ELF-1 (cell line): ENCODE data around the gene EGF.

Experiments used
- DNase-seq: peaks from one replicate; pipeline ENCODE4 v3.0.0-alpha.2; 2016; ENCODE audit warnings: low read depth, low spot score

Gene EGF

DNA sequence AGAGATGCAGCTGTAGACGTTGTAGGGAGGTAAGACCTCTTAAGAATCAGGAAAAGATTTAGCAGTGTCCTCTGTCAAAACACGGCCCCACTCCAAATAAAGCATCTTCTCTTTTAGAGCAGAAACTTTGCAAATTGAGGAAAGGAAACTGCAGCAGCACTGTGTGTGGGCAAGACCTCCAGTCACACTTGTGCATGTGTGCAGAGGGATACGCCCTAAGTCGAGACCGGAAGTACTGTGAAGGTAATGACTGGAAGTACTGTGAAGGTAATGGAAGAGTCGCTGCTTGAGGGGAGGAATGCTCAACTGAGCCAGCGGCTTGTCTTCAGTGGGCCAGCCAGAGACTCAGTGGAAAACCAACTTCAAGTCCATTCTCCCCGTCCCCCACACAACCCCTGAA is 46.5 kb downstream of the EGF start:
- DNase-seq, result no peak

DNA sequence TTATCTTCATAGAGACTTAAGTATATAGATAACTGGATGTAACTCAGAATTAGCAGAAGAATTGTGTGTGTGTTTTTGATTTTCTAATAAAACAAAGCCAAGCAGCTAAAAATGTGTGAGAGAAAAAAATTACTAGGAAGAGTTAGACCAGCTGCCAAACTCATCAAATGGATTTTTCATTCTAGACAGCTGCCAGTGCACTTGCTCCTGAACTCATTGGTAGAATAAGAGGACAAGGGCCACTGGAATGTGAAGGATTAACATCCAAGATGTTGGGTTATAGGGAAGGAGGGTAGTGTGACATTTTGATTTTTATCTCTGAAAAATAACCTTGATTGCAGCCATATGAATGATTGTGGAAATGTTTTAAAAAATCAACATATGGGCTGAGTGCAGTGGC is 49.7 kb downstream of the EGF start:
- DNase-seq, result no peak

DNA sequence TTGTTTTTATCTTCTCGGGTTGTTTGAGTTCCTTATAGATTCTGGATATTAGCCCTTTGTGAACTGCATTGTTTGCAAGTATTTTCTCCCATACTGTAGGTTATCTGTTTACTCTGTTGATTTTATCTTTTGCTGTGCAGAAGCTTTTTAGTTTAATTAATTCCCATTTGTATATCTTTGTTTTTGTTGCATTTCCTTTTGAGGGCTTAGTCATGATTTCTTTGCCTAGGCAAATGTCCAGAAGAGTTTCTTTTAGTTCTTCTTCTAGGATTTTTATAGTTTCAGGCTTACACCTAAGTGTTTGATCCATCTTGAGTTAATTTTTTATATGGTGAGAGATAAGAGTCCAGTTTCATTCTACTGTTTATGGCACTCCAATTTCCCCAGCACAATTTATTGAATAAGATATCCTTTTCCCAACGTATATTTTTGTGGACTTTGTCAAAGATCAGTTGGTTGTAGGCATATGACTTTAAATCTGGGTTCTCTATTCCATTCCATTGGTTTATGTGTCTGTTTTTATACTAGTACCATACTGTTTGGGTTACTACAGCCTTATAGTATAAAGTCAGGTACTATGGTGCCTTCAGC is 54.3 kb downstream of the EGF start:
- DNase-seq, result no peak

DNA sequence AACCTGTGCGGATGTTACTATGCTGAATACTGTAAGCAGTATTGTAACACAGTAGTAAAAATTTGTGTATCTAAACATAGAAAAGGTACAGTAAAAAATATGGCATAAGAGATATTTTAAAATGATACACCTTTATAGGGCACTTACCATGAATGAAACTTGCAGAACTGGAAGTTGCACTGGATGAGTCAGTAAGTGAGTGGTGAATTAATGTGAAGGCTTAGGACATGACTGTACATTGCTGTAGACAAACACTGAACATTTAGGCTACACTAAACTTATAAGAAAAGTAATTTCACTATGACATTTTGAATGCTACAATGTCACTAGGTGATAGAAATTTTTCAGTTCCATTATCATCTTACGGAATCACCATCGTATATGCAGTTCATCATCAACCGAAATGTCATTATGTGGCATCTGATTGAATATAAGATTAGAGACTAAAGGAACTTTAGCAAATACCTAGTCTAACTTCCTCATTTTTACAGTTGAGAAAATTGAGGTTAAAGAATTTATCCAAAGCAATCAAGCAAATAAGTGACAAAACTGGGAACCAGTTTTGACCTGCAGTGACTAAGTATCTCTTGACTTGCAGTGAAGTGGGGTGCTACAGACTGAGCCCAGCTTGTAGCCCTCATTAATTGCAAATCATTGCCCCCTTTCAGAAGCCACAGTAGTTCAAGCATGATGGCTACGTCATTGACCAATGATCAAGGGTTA is 55.3 kb downstream of the EGF start:
- no peak for DNase-seq

DNA sequence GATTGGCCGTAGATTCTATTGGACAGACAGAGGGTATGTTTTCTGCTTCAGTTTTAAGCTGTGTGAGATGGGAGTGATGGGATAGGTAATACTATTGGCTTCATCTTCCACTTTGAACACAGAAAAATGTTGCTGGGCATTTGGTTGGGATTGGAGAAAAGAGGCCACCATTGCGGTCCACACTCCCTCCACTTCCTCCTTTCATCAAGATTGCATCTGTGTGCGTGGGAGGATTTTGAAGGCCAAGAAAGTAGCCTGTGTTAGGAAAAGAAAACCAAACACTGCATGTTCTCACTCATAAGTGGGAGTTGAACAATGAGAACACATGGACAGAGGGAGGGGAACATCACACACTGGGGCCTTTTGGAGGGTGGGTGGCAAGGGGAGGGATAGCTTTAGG is 56.4 kb downstream of the EGF start:
- no peak for DNase-seq

DNA sequence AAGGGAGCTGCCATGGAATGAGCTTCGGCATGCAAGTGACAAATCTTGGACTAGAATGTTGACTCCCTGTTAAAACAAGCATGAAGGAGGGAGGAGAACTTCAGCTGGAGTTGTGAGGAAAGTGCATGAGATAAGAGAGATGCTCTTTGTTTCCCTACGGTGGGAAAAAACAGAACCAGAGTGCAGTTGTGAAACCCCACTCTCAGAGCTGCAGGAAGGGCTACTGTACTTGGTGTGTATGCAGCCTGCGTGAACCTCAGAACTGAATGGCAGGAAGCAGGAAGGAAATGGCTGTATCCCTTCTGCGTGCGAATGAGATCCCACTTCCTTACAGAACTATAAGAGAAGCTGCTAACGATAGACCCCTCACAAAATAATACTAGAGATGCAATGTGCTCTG is 57.2 kb downstream of the EGF start:
- no peak for DNase-seq

DNA sequence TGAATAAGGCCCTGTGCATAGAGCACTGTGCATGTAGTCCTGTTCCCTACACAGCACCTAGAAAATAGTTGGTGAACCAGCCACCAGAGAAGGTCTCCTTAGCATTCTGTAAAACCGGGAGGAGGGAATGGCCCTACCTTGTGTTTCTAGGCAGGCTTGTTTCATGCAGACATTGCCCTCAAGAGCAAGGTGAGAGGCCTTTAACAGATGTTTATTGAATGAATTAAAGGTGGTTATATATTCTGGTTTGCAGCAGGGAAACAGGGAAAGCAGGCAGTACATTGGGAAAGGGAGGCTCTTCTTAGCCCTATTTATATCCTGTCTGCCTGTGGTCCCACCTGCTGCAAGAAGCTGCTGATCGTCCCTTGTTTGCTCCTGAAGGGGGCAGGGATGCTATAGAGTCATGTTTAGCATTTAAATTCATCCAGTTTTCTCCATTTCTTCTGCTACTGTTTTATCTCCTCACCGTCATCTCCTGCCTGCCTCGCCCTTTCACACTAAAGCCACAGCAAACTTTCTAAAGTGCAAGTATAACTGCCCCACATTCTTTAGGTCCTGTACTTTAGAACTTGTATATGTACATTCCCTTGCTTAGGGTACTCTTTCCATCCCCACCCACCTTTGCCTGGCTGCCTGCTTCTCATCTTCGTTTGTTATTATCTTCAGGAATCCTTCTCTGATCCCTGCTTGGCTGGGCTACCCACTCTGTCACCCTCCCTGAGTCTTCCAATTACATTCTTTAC is 60.3 kb downstream of the EGF start:
- DNase-seq, result no peak

DNA sequence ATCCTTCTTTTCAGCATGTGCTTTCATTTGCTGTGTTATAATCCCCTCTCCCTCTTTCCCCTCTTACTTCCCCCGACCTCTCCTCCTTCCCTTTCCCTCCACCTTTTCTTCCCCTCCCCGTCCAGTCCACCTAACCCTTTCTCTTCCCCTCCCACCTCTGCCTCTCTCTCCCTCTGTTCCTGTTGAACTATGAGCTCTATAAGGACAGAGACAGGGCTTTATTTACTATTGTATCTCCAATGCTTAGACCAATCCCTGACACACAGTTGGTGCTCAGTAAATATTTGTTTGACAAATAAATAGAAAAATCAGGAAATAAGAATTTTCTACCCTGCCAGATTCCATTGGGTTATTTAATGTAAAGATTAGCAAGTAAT is 60.8 kb downstream of the EGF start:
- no peak for DNase-seq

DNA sequence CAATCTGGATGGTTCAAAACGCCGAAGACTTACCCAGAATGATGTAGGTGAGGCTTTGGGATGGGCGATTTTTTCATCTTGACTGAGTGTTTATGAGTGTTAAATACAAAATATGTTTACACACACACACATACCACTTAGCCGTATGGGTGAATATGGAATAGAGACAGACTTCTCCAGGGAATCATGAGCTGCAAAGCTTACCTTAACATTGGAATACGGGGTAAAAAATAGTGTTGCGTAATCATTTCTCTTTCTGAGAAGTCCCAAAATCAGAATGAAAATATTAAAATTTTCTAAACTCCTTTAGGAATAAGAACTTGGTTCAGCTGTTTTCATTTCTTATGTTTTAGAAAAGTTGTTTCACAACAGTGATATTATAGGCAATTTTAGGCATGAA is 63.5 kb downstream of the EGF start:
- no peak for DNase-seq

DNA sequence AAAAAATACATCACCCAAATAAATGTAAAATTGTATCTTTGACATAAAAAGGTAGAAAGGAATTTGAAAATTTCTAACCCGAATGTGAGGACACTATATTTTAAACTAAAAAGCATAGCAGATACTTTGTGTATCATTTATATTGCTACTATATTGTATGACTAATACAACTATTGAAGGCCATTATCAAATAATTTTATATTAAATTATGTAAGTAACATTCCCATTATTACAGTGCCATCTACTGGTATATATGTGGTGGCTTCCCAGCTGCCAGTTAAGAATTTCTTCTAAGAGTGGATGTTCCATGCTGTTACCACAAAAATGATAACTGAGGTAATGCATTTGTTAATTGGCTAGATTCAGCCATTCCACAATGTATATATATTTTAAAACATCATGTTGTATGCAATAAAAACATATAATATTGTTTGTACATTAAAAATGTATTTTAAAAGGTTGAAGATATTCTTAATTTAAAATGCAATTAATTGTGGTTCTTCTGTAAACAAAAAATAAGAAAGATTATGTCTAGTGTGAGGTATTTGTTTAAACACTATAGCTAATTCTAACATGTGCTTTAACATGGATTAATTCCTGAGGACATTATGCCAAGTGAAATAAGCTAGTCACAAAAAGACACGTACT is 65.3 kb downstream of the EGF start:
- DNase-seq, result no peak

DNA sequence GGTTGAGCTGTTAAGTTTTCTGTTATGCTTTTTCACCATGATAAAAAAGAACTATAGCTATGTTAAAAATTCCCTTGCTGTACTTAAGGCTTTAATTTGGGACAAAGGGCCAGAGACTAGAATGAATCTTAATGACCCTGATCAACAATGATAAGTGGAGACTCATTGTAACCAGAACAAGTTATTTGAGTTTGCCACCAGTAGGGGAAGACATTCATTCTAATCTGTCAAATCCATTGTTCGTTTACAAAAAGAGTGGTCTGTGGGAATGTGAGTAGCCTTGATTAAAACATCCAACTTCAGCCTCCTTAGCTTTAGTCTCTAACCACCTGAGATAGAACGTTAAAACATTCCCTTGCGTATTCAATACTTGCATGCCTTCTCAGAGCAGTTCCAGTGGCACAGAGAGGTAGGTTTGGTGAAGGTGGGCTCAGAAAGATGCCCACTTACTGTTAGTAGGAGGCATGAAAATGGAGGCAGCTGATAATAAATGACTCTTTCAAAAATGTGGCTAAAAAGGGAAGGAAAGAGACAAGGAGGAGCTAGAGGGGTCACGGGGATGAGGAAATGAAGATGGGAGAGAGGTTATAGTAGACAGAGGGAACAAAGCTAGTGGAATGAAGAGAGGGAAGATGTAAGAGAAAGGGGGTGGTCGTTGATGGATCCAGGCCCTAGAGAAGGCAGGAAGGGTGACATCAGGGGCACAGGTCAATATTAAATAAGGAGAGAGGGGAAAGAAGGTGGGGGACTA is 66.2 kb downstream of the EGF start:
- no peak for DNase-seq

DNA sequence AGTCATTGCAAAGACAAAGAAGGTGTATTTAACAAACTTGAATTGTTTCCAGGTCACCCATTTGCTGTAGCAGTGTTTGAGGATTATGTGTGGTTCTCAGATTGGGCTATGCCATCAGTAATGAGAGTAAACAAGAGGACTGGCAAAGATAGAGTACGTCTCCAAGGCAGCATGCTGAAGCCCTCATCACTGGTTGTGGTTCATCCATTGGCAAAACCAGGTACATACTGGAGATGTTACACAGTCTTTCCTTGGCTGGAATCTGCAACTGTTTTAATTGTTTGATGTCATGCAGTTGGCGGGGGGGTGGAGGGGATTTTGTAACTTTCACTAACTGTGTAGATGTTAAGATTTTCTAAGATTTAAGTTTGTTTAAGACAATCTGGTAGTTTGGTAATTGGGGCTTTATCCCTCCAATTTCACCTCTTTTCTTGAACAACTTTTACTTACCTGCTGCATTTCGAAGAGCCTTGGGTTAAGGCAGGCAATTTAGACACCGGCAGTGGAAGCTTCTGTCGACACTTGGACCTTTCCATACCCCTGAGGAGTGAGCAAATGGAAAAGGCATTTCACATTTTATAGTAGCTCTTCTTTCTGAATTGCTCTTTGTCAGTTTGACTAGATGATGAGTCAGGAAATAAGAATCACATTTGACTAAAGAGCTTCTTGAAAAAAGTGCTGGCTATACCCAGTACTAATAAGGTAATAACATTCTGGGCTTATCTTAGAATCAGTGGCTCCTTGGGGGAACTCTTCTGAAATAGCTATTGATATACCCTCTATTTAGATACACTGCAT is 67.4 kb downstream of the EGF start:
- DNase-seq, result no peak

DNA sequence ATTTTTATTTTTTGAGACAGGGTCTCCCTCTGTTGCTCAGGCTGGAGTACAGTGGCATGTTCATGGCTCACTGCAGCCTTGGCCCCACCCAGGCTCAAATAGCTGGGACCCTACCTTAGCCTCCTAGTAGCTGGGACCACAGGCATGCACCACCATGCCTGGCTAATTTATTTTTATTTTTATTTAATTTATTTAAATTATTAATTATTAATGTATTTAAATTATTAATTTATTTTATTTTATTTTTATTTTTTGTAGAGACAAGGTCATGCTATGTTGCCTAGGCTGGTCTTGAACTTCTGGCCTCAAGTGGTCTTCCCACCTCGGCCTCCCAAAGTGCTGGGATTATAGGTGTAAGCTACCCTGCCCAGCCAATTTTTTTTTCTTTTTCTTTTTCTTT is 69.3 kb downstream of the EGF start:
- no peak for DNase-seq

DNA sequence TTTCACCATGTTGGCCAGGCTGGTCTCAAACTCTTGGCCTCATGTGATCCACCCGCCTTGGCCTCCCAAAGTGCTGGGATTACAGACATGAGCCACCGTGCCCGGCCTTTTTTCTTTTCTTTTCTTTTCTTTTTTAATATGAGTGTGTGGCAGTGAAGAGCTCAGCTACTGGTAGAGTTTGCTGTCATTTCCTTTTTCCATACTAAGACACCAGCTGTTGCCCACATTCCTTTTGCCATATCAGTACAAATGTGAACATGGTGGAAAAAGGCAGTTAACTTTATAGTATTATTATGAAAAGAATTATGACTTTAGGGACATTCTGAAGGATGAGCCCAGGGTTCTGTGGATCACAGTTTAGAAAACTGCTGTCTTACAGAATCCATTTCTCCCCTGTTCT is 69.8 kb downstream of the EGF start:
- no peak for DNase-seq

DNA sequence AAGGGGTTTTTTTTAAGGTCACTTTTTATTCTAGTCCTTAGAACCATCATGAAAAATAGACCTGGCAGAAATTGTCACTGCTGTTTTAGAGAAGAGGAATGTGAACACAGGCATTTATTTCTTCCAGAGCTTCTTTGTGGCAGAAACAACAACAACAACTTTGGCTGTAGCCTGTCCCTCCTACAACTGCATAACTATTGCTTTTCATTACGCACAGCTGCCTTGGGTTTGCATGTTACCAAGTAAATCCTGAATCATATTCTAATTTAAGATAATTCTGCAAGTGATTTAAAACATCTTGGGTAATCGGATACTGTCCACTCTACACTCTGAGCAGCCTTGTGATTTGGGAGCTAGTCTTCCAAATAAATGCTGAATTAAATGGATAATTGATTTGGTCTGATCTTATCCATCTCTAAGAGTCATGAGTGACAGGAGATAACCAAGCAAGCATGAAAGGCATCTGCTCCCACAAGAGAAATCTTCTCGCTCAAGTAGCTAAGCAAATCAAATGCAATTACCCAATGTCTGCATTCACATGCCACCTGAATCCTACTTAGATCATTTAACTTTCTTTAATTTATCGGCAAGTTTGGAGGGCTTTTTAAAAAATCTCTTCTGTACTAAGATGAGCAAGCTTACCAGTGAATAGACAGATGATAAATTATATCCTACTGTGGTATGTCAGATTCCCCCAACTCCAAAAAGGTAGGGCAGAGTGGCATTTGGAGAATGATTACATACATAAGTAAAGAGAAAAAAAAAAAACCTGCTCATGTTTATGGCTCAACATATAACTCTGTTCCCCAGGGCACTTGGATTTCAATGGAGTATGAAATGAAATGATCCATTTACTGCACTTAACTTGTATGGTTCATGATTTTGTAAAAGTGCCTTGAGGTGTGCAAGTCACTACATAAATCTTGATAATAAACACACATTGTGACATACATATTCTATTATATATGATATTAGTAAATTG is 73.6 kb downstream of the EGF start:
- DNase-seq, result no peak

DNA sequence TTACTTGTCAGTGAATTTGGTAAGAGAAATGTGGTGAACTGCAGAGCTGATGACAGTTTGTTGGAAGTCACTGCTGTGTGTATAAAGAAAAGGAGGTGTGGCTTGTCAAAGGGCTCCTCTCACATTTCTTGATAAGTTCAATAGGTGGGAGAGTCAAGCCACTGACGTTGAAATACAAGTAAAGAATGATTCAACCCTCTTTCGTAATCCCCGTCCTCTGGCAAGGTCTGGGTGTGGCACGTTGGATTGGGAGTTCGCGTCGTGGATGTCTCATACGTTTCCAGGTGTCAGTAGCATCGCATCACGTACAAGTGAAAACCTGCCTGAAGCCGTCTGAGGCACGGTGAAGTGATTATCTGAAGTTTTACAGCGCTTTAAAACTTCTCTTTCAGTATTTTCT is 76.4 kb downstream of the EGF start:
- DNase-seq, result no peak

DNA sequence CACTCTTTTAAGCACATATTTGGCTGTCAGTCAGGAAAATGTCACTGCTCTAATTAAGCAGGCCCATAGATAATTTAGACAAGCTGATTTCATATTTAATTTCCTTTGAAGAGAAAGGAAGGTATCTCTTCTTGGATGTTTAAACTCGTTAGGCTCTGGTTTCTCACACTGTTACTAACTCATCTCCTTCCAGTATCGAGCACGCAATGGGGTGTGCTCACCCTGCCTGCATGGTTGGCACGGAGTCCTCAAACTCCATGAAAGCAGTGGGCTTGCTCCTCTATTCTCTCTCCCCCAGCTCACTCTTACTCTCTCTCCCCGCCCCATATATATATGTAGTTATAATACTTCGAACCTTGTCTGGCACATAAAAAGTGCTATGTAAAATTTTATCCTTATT is 76.9 kb downstream of the EGF start:
- no peak for DNase-seq

DNA sequence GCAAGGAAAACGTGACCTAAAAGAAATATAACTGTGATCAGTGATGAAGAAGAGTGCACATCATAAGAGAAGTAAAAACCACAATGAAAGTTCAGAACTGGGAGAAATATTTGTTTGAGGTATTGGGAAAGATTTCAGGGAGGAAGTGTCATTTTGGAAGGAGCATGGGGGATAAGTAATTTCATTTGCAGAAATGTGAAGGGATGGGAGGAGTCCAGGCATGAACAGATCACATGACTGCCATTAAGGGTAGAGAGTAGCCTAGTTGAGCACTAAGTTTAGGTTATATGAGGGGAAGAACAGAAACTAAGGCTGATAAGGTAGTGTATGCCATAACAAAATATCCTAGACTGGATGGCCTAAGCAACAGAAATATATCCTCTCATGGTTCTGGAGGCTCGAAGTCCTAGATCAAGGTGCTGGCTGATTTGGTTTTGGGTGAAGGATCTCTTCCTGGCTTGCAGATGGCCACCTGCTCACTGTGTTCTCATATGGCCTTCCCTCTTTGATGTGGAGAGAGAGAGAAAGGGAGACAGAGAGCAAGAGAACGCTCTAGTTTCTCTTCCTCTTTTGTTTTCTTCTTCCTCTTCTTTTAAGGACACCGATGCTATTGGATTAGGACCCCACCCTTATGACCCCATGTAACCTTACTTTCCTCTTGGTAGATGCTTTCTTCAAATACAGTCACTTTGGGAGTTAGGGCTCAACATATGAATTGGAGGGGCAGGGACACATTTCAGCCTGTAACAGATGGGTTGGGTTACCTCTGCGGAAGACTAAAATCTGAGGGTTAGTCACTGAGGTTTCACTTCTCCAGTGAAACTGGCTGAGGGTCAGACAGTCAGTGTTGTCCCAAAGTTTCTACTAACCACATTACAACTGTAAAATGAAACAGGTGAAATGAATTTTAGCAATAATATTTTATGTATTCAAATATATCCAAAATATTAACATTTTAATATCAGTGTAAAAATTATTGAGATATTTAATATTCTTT is 77.9 kb downstream of the EGF start:
- no peak for DNase-seq

DNA sequence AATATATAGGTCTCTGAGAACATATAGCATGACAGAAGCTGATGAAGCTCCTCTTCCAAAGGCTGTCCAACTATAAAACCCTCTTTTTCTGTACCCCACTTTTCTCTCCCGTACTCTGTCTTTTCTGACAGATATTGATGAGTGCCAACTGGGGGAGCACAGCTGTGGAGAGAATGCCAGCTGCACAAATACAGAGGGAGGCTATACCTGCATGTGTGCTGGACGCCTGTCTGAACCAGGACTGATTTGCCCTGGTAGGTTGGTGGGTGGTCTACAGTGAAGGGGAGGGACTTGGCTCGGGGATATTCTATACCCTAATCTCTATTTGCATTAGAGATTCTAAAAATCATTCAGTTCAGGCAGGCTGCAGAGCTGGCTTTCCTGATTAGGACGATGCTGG is 80.4 kb downstream of the EGF start:
- no peak for DNase-seq
